ENCODE data around the gene CCHCR1.
"Not testable (repeated sequence)": the region's sequence is repeated elsewhere in the genome, so short reads cannot be mapped to it uniquely, and the experiment has no call there.

CCHCR1 gene, protein sequence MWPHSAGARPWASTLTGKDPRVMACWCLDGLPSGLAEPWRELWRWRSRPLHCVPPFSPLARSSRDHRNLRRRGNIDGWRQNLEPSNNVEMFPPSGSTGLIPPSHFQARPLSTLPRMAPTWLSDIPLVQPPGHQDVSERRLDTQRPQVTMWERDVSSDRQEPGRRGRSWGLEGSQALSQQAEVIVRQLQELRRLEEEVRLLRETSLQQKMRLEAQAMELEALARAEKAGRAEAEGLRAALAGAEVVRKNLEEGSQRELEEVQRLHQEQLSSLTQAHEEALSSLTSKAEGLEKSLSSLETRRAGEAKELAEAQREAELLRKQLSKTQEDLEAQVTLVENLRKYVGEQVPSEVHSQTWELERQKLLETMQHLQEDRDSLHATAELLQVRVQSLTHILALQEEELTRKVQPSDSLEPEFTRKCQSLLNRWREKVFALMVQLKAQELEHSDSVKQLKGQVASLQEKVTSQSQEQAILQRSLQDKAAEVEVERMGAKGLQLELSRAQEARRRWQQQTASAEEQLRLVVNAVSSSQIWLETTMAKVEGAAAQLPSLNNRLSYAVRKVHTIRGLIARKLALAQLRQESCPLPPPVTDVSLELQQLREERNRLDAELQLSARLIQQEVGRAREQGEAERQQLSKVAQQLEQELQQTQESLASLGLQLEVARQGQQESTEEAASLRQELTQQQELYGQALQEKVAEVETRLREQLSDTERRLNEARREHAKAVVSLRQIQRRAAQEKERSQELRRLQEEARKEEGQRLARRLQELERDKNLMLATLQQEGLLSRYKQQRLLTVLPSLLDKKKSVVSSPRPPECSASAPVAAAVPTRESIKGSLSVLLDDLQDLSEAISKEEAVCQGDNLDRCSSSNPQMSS

DNA sequence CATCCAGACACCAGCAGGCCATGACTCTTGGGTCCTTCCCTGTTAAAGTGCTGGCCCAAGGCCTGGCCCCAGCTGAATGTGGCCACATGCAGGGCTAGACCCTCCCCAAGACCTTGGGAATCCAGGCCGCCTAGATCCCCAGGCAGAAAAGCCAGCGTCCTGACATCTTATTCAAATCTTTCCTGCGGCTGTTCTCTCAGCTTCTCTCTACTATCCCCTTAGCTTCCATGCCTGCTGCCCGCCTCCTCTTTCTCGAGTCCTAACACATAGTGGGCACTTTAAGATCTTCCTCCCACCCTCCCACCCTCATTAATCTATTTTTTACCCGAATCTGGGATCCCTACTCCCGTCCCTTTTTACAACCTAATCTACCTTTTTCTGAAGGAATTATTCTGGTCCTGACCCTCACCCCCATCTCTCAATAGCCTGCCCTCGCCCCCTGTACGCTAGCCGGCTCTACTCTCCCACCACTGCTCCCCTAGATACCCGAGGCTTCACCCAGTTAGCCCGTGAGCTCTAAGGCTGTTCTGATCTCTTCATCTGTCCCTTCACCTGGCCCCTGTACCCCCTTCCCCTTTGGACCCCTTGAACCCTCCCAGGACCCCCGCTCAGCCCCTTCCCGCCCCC is at the start of gene CCHCR1:
CCHCR1 (minus strand) TSS at position 290 of the 627 bp plus-strand sequence; CDS start at position 88, 202 bp downstream.
- no peak for DNase-seq

- DNase-seq: no peak
These were observed 48.0 kb upstream of the CCHCR1 start for GRCh38 chr6:31205638-31206037.

DNA sequence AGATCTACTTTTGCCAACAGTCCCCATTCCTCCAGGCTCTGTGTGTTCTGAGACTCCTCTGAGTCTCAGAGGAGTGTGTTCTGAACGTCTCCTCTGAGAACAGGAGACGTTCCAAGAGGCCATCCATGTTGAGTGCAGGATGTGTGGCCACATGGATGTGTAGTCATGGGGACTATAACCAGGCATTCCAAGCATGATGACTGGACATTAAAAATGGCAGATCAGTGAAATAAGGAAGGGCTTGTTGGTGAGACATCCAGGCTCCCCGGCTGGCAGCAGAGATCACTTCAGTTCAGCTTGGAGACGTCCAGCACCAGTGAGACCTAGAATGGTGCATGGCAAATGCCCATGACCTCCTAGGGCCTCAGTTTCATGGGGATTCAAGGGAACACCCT is 47.1 kb upstream of the CCHCR1 start:
- no peak for DNase-seq

GRCh38 chr6:31203345-31203979 is 45.9 kb upstream of the CCHCR1 start:
- peak; percentile 73 for DNase-seq

DNA sequence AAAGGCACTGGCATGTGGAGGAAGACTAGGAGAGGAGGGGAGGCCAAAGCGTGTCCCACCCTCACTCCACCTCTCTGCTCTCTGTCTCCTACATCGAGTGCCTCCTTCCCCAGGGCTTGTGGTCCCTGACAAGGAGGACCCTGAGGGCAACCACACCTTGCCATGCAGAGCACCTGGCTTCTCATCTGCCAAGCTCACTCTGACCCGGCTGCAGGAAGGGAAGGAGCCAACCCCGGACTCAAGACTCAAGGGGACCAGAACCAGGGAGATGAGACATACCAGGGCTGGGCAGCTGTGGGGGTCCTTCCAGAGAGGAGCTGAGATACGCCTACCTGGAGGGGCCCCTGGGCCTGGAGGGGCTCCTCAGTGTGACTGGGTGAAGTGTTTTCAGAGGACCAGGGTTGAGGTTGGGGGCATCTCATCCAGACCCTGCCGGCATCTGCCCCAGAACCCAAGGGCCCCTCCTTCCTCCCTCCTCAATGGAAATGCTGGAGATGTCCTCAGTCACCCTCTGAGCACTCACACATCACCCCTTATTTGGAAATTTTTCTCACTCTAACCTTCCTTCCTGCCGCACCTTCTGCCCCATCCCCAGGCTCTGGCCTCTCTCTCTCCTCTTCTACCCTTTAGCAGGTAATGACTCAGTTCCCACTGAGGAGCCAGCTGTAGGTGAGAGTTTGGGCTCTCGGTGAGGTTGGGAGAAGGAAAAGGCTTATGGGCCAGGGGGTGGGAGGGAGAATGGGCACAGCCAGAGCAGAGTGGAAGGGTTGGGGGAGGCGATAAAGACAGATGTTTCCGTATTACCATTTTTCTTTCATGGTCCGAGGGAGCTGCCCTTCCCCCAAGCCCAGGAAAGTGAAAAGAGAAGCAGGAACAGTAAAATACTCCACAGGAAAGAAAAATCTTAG is 44.9 kb upstream of the CCHCR1 start:
- DNase-seq: peak; percentile 69

- DNase-seq: not testable (repeated sequence)
These were observed 41.5 kb upstream of the CCHCR1 start for GRCh38 chr6:31199105-31199452.

DNA sequence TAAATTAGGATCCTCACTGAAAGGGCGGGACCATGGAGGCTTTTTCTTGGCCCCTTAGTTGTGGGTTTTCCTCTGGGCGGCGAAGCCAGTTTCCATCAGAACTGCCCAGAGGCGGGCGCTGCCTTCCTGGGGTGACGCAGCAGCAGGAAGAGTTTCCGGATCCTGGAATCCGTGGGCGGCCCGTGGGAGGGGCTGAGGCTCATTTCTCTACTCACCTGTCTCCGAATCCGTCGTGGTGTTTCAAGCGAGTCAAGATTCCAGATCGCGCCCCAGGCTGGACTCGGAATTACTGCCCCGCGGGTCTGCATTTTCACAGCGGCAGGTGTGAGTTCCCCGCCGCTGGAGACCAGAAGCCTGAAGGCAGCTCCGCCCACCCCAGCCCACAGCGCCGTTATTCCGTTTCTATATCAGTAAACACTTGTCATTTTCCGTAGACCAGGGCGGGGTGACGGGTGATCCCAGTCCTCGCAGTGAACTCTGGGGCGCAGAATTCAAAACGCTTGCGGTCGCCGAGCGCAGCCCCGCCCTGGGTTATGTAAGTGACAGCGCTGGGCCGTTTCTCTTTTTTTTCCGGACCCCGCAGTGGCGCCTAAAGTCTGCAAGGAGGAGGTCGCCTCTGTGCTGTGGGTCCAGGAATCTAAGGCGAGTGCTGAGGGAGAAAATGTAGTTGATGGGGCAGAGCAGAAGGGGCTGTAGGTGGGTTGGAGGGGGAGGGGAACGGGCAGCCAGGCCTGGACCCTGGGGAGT is 40.1 kb upstream of the CCHCR1 start:
- DNase-seq: peak; percentile 98

DNA sequence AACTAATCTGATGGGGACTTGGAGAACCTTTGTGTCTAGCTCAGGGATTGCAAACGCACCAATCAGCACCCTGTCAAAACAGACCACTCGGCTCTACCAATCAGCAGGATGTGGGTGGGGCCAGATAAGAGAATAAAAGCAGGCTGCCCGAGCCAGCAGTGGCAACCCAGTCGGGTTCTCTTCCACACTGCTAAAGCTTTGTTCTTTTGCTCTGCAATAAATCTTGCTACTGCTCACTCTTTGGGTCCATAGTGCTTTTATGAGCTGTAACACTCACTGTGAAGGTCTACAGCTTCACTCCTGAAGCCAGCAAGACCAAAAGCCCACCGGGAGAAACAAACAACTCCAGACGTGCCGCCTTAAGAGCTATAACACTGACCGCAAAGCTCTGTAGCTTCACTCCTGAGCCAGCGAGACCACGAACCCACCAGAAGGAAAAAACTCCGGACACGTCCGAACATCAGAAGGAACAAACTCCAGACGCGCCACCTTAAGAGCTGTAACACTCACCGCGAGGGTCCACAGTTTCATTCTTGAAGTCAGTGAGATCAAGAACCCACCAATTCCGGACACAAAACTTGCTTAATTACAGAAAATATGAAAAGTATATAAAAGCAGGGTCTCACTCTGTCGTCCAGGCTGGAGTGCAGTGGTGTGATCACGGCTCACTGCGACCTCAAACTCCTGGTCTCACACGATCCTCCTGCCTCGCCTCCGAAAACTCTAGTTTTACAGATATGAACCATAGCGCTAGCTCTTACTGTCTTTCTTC is 38.8 kb upstream of the CCHCR1 start:
- not testable (repeated sequence) for DNase-seq

DNA sequence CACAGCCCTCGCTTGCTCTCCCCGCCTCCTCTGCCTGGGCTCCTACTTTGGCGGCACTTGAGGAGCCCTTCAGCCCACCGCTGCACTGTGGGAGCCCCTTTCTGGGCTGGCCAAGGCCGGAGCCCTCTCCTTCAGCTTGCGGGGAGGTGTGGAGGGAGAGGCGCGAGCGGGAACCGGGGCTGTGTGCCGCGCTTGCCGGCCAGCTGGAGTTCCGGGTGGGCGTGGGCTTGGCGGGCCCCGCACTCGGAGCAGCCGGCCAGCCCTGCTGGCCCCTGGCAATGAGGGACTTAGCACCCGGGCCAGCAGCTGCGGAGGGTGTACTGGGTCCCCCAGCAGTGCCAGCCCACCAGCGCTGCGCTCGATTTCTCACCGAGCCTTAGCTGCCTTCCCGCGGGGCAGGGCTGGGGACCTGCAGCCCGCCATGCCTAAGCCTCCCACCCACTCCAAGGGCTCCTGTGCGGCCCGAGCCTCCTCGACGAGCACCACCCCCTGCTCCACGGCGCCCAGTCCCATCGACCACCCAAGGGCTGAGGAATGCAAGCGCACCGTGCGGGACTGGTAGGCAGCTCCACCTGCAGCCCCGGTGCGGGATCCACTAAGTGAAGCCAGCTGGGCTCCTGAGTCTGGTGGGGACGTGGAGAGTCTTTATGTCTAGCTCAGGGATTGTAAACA is 37.8 kb upstream of the CCHCR1 start:
- DNase-seq: not testable (repeated sequence)

DNA sequence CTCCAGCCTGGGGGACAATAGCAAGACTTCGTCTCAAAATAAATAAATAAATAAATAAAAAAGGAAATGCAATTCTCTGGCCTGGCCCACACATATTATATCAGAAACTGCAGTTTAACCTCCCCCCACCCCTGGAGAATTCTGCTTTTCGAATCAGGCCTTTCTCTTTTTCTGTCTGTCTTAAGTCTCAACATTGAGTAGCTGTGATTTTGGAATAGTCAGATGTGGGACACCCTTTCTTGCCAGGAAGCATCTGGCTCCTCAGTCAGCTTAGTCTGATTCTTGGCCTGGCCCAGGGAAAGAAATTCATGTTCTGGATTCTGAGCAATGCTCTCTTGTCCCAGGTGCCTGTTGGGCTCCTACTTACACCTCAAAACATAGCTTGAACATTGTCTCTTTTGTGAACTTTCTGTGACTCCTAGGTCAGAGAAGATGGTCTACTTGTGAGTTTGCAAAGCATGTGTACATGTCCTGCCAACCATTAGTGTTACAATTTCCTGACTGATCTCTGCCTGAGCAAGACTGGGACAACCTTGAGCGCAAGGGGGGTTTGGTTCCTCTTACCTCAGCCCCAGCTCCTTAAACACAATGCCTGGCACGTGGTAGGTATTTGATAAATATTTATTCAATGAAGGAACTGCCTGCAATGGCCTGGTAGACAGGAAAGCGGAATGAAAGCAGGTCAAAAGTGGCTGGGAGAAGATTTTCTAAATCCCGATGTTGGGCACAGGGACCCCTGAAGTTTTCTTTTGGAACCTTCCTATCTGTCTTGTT is 36.6 kb upstream of the CCHCR1 start:
- no peak for DNase-seq

- DNase-seq: no peak
These were observed 35.6 kb upstream of the CCHCR1 start for GRCh38 chr6:31193206-31193605.

DNA sequence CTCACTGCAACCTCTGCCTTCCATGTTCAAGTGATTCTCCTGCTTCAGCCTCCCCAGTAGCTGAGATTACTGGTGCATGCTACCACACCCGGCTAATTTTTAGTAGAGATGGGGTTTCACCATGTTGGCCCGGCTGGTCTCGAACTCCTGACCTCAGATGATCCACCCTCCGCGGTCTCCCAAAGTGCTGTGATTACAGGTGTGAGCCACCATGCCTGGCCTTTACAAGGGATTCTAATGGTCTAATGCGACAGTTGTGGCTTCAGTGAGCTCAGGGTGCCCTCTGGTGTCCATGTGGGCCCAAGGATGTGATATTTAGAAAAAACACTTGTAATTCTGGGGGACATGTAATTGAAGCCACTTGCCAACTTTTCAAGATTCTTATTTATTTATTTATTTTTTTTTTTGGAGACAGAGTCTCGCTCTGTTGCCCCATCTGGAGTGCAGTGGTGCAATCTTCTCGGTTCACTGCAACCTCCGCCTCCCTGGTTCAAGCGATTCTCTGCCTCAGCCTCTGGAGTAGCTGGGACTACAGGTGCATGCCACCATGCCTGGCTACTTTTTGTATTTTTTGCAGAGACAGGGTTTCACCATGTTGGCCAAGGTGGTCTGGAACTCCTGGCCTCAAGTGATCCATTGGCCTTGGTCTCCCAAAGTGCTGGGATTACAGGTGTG is 35.0 kb upstream of the CCHCR1 start:
- DNase-seq: peak; percentile 86

GRCh38 chr6:31190488-31190887 is 32.9 kb upstream of the CCHCR1 start:
- no peak for DNase-seq

- not testable (repeated sequence) for DNase-seq
These were observed 31.6 kb upstream of the CCHCR1 start for GRCh38 chr6:31189223-31189622.

DNA sequence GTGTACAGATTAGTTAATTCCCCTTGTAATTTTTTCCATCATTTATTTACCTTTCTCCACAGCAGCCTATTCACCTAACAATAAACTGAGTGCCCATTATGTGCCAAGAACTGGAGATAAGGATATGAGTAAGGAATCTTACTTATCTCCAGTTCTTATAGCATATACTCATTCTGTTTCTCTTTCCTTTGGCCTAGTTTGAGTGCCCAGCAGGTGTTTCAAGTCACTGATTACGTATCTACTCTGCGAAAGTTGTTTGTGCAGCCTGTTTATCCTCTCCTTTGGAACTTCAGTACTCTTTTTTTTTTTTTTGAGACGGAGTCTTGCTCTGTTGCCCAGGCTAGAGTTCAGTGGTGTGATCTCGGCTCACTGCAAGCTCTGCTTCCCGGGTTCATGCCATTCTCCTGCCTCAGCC is 30.2 kb upstream of the CCHCR1 start:
- DNase-seq: no peak

DNA sequence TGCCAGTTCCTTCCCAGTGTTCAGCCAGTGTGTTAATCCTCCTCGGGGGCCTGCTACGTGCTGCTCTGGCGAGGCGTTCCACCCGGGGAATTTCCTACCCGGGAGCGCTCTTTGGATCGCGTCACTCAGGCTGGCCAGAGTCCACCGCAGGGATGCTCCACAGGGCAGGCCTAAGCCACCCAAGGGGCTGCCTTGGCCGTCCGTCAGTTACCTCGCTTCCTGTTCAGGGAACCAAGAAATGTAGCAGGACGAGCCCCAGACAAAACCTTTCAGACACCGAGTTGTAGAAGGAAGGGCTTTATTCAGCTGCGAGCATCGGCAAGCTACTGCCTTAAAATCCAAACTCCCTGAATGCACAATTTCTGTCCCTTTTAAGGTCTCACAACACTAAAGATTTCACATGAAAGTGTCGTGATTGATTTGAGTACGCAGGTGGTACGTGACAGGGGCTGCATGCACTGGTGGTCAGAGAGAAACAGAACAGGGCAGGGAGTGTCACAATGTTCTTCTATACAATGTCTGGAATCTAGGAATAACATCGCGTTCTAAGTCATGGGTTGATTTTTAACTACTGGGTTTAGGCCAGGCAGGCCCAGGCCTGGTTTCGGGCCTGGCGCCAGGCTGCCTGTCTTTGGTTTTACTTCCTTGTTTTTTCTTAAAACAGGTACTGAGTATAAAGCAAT is 28.6 kb upstream of the CCHCR1 start:
- DNase-seq: no peak

DNA sequence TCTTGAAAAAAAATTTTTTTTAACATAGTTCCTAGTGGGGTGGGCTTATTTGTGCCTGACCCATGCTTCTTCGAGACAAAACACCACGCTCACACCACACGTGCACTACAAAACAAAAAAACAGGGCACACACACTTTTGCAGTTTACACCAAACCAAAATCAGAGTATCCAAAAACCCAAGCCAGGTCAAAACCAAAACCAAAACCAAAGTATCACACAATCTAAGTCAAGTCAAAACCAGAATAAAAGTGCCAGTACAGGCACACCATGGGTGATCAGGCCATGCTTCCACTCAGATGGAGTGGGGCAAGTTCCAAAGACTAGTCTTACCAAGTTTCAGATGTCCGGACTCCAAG is 28.1 kb upstream of the CCHCR1 start:
- not testable (repeated sequence) for DNase-seq

DNA sequence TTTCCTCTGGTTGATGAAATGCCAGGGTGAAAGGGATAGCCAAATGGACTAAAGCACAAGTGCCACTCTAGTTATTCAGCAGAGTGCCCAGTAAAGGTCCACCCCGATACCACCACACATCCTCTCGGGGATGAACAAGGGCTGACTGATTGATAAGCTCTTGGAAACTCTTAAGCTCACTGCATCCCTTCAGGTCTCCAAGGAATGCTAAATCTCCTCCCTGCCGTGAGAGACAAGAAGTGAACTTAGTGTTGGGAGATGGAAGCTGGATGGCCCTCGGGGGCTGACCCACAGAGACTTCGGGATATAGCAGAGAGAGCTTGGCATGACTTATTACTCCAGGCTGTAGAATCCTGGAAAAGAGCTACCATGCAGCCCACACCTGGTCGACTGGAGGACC is 26.3 kb upstream of the CCHCR1 start:
- not testable (repeated sequence) for DNase-seq

Measured in hematopoietic multipotent progenitor cell treated with erythropoietin and hydrocortisone succinate and interleukin-3 and kit ligand, for 4 days (in vitro differentiated cells).